Measurements from ENCODE around the gene NECTIN1. TPM values are rescaled to one million over a fixed set of nuclear protein-coding genes. Genes with fewer than 3 reads are reported as not detected.

Gene NECTIN1
- total RNA-seq, 2 experiments from 2014 or later: 2.5 to 3.4 TPM

DNA sequence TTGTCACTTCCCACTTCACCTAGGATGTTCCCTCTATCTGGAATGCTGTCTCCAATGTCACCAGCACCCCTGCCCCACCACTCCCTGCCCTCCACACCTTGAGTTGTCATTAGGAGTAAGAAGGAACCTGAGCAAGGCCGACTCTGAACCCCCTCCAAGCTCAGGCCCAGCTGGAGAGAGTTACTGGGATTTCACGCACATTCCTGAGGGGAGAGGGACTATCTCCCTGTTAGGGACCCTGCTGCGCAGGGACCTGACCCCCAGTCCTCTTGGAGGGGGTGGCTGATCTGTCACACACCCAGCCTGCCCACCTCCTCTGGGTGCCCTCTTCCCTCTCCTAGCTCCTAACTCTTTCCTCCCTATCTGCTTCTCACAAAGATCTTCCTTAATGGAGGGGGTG is 81.7 kb downstream of the NECTIN1 start:
- ChIA-PET CTCF (no interaction called here), POLR2A (no interaction called here)
- Histone ChIP-seq H3K27me3 (ENCODE audit: control insufficient read depth in 1 of 2, insufficient read depth in 2 of 2, low read length in 2 of 2) (peaks cover 0 to 11% of the 10 kb centered on the region in 2 experiments), H3K27ac (ENCODE audit: low read depth in 1 of 2, low read length in 2 of 2) (no peak overlapping the region), H3K9me3 (ENCODE audit: control insufficient read depth in 1 of 2, insufficient read depth in 1 of 2, low read length in 2 of 2) (peaks cover 0 to 6% of the 10 kb centered on the region in 2 experiments), H3K4me1 (ENCODE audit: insufficient read depth, low read length) (no peaks in the 10 kb centered on the region), H3K4me3 (ENCODE audit: low read length) (no peak overlapping the region), H3K36me3 (ENCODE audit: insufficient read depth, low read length) (no peaks in the 10 kb centered on the region)
- Mint-ChIP-seq H3K4me3 (no peak overlapping the region), H3K27ac (no peak overlapping the region), H3K27me3 (peaks cover 4% of the 10 kb centered on the region), H3K9me3 (no peaks in the 10 kb centered on the region), H3K4me1 (ENCODE audit: low read depth) (no peaks in the 10 kb centered on the region), H3K36me3 (ENCODE audit: low read depth) (no peaks in the 10 kb centered on the region)
- no peak for ATAC-seq (ENCODE audit: poor library complexity)
- intact Hi-C loops (cut with DNase I, micrococcal nuclease): no loop called here
- DNase-seq: no peak
- TF ChIP-seq, protein P1, sequence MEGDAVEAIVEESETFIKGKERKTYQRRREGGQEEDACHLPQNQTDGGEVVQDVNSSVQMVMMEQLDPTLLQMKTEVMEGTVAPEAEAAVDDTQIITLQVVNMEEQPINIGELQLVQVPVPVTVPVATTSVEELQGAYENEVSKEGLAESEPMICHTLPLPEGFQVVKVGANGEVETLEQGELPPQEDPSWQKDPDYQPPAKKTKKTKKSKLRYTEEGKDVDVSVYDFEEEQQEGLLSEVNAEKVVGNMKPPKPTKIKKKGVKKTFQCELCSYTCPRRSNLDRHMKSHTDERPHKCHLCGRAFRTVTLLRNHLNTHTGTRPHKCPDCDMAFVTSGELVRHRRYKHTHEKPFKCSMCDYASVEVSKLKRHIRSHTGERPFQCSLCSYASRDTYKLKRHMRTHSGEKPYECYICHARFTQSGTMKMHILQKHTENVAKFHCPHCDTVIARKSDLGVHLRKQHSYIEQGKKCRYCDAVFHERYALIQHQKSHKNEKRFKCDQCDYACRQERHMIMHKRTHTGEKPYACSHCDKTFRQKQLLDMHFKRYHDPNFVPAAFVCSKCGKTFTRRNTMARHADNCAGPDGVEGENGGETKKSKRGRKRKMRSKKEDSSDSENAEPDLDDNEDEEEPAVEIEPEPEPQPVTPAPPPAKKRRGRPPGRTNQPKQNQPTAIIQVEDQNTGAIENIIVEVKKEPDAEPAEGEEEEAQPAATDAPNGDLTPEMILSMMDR (IDR thresholded peaks at IDR 0.05): no peak

GRCh38 chr11:119645018-119645417 is 84.0 kb downstream of the NECTIN1 start:
- no peak for DNase-seq
- ChIA-PET POLR2A (no interaction called here), CTCF (no interaction called here)
- no peak overlapping the region for H3K4me3 ChIP-seq (ENCODE audit: low read length)
- H3K27me3 ChIP-seq (ENCODE audit: control insufficient read depth in 1 of 2, insufficient read depth in 2 of 2, low read length in 2 of 2): peaks cover 0 to 6% of the 10 kb centered on the region in 2 experiments
- TF ChIP-seq, protein P1 (IDR thresholded peaks at IDR 0.05): no peak
- H3K36me3 Mint-ChIP-seq (ENCODE audit: low read depth): no peaks in the 10 kb centered on the region
- H3K27ac Mint-ChIP-seq: no peak overlapping the region
- no peak overlapping the region for H3K27ac ChIP-seq (ENCODE audit: low read depth in 1 of 2, low read length in 2 of 2)
- intact Hi-C loops (cut with DNase I, micrococcal nuclease): no loop called here
- H3K9me3 ChIP-seq (ENCODE audit: control insufficient read depth in 1 of 2, insufficient read depth in 1 of 2, low read length in 2 of 2): peaks cover 0 to 6% of the 10 kb centered on the region in 2 experiments
- H3K4me3 Mint-ChIP-seq: no peak overlapping the region
- no peaks in the 10 kb centered on the region for H3K4me1 Mint-ChIP-seq (ENCODE audit: low read depth)
- no peaks in the 10 kb centered on the region for H3K27me3 Mint-ChIP-seq
- H3K9me3 Mint-ChIP-seq: no peaks in the 10 kb centered on the region
- H3K4me1 ChIP-seq (ENCODE audit: insufficient read depth, low read length): no peaks in the 10 kb centered on the region
- no peak for ATAC-seq (ENCODE audit: poor library complexity)
- no peaks in the 10 kb centered on the region for H3K36me3 ChIP-seq (ENCODE audit: insufficient read depth, low read length)

GRCh38 chr11:119644502-119644901 is 84.5 kb downstream of the NECTIN1 start:
- intact Hi-C loops (cut with DNase I, micrococcal nuclease): loop anchor here in 1 of 2 experiments (5.0 kb wide), 1 partner anchor 83 kb away; the partner anchor contains the start of gene NECTIN1
- CTCF ChIA-PET: no interaction called here
- H3K27me3 Mint-ChIP-seq: no peaks in the 10 kb centered on the region
- no peaks in the 10 kb centered on the region for H3K9me3 Mint-ChIP-seq
- Histone ChIP-seq H3K4me3 (ENCODE audit: low read length) (no peak overlapping the region), H3K27me3 (ENCODE audit: control insufficient read depth in 1 of 2, insufficient read depth in 2 of 2, low read length in 2 of 2) (peaks cover 0 to 6% of the 10 kb centered on the region in 2 experiments), H3K4me1 (ENCODE audit: insufficient read depth, low read length) (no peaks in the 10 kb centered on the region), H3K9me3 (ENCODE audit: control insufficient read depth in 1 of 2, insufficient read depth in 1 of 2, low read length in 2 of 2) (peaks cover 0 to 6% of the 10 kb centered on the region in 2 experiments), H3K36me3 (ENCODE audit: insufficient read depth, low read length) (no peaks in the 10 kb centered on the region), H3K27ac (ENCODE audit: low read depth in 1 of 2, low read length in 2 of 2) (no peak overlapping the region)
- DNase-seq (no peak), ATAC-seq (ENCODE audit: poor library complexity) (no peak)
- no peak overlapping the region for H3K4me3 Mint-ChIP-seq
- POLR2A ChIA-PET: no interaction called here
- H3K36me3 Mint-ChIP-seq (ENCODE audit: low read depth): no peaks in the 10 kb centered on the region
- H3K4me1 Mint-ChIP-seq (ENCODE audit: low read depth): no peaks in the 10 kb centered on the region
- TF ChIP-seq, protein P1 (IDR thresholded peaks at IDR 0.05): no peak
- no peak overlapping the region for H3K27ac Mint-ChIP-seq

Measured in CD4-positive, alpha-beta T cell (primary cell).